Type B pancreatic cell (in vitro differentiated cells): ENCODE data around the gene SMCP. TPM values are rescaled to one million over a fixed set of nuclear protein-coding genes. Genes with fewer than 3 reads are reported as not detected.

Experiments
- DNase-seq: peaks from one replicate; pipeline ENCODE4 v3.0.0; 2021; ENCODE audit warnings: mixed read lengths; ENCODE audit not compliant: unreplicated experiment; ENCODE audit errors: extremely low spot score
- H3K27ac Mint-ChIP-seq: 2 replicates; pipeline ENCODE4 v1.8.0; 2021; ENCODE audit warnings: mild to moderate bottlenecking, mixed read lengths
- H3K27me3 Mint-ChIP-seq: 2 replicates; pipeline ENCODE4 v1.8.0; 2021; ENCODE audit warnings: mixed read lengths
- H3K36me3 Mint-ChIP-seq: 2 replicates; pipeline ENCODE4 v1.8.0; 2021; ENCODE audit warnings: mixed read lengths
- H3K4me1 Mint-ChIP-seq: one replicate; pipeline ENCODE4 v1.8.0; 2021; ENCODE audit warnings: mixed read lengths; ENCODE audit not compliant: unreplicated experiment
- H3K4me3 Mint-ChIP-seq: 2 replicates; pipeline ENCODE4 v1.8.0; 2021; ENCODE audit warnings: mild to moderate bottlenecking, mixed read lengths
- H3K9me3 Mint-ChIP-seq: 2 replicates; pipeline ENCODE4 v1.8.0; 2021; ENCODE audit warnings: mixed read lengths
- CTCF ChIP-seq: fragments of 200-600 bp; sonication (generic); conservative IDR thresholded peaks from 2 replicates; pipeline ENCODE4 v1.5.0; 2021; ENCODE audit warnings: antibody characterized with exemption, mild to moderate bottlenecking
- total RNA-seq: library from RNA; stranded (reverse); gene quantifications from 2 replicates; pipeline ENCODE4 v1.2.1, GENCODE V29; 2021; ENCODE audit warnings: low replicate concordance

SMCP gene
- total RNA-seq, 1 donor from 2014 or later: not detected

DNA sequence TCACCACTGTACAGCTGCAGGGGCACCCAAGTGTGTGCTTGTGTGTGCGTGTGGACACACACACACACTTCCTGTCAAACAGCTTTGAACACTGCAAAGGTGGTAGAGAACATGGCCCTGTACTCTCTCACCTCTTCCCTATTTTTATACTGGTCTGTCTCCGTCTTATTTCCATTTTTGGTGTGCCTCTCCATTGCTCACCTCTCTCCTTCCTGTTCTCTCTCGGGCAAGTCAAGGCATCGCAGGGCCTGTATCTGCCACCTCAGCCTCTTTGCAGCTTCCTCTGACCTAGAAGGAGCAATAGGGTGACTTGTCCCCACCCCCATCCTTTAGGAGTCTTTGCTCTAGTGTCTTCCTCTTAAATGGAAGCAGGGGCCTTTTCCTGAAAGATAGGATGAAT is 2.2 kb downstream of the SMCP start:
- Mint-ChIP-seq H3K36me3 (no peaks in the 10 kb centered on the region), H3K27me3 (no peaks in the 10 kb centered on the region), H3K4me3 (no peak overlapping the region), H3K27ac (no peak overlapping the region), H3K9me3 (no peaks in the 10 kb centered on the region), H3K4me1 (no peaks in the 10 kb centered on the region)
- DNase-seq: no peak
- TF ChIP-seq CTCF: no peak

DNA sequence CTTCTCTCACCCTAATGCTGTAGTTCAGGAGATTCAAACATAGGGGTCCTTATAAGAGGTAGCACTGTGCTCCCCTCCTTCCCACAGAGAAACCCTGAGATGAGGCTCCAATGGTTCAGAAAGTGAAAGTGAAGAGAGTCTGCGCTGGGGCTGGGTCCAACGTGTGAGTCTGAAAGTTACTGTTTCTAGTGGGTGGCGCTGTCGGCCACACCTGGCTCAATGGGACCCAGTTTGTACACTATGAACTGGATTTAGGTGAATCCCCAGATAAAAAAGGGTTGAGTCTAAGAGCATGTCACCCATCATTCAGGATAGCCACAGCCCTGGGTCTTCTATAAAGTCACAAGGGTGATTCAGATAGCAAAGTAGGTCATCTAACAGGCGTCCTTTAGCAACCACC is 2.8 kb downstream of the SMCP start:
- Mint-ChIP-seq H3K36me3 (no peaks in the 10 kb centered on the region), H3K4me3 (no peak overlapping the region), H3K27ac (no peak overlapping the region), H3K9me3 (no peaks in the 10 kb centered on the region), H3K27me3 (no peaks in the 10 kb centered on the region), H3K4me1 (no peaks in the 10 kb centered on the region)
- no peak for DNase-seq
- no peak for TF ChIP-seq CTCF

GRCh38 chr1:152884085-152884484 is 6.0 kb downstream of the SMCP start:
- TF ChIP-seq CTCF: no peak
- H3K9me3 Mint-ChIP-seq: no peaks in the 10 kb centered on the region
- H3K36me3 Mint-ChIP-seq: no peaks in the 10 kb centered on the region

GRCh38 chr1:152884506-152884905 is 6.4 kb downstream of the SMCP start:
- Mint-ChIP-seq H3K4me1 (no peaks in the 10 kb centered on the region), H3K27me3 (no peaks in the 10 kb centered on the region), H3K9me3 (no peaks in the 10 kb centered on the region), H3K36me3 (no peaks in the 10 kb centered on the region), H3K4me3 (no peak overlapping the region), H3K27ac (no peak overlapping the region)
- DNase-seq: no peak
- TF ChIP-seq CTCF: no peak

More at GRCh38 chr1:152884085-152884484, 6.0 kb downstream of the SMCP start:
- Mint-ChIP-seq H3K4me1 (no peaks in the 10 kb centered on the region), H3K4me3 (no peak overlapping the region), H3K27me3 (no peaks in the 10 kb centered on the region), H3K27ac (no peak overlapping the region)
- DNase-seq: no peak

- H3K27me3 Mint-ChIP-seq: no peaks in the 10 kb centered on the region
- no peak for DNase-seq
- no peak for TF ChIP-seq CTCF
- no peaks in the 10 kb centered on the region for H3K4me1 Mint-ChIP-seq
- no peak overlapping the region for H3K4me3 Mint-ChIP-seq
- no peak overlapping the region for H3K27ac Mint-ChIP-seq
- H3K36me3 Mint-ChIP-seq: no peaks in the 10 kb centered on the region
- no peaks in the 10 kb centered on the region for H3K9me3 Mint-ChIP-seq
Observed at GRCh38 chr1:152884966-152885624, 7.0 kb downstream of the SMCP start.

DNA sequence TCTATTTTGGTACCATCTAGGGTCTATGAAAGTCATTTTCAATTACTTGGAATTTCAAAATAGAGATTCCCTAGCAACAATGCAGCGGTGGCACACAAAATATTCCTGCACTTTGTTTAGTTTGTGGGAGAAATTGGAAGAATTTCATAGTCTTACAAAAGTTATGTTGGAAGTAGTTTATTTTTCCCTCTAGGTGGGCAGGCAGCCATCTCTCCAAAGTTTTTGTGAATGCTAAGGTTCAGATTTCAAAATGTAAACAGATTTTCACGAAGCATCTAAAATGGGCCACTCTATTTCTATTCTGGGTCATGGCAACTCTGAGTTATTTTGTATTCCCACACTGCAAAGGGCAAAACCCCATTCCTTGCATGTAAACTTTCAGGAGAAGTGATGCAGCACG is 8.0 kb downstream of the SMCP start:
- Mint-ChIP-seq H3K9me3 (no peaks in the 10 kb centered on the region), H3K4me1 (no peaks in the 10 kb centered on the region), H3K4me3 (no peak overlapping the region), H3K27ac (no peak overlapping the region), H3K27me3 (no peaks in the 10 kb centered on the region), H3K36me3 (no peaks in the 10 kb centered on the region)
- no peak for DNase-seq
- no peak for TF ChIP-seq CTCF
